IMR-90 (cell line): ENCODE measurements around the gene PPP1CA. TPM values are rescaled to one million over a fixed set of nuclear protein-coding genes. Genes with fewer than 3 reads are reported as not detected.

Experiments used
- ATAC-seq: fragments of 200-7000 bp; cut with Tn5 transposase; 2 replicates; pipeline ENCODE4 v1.9.1; 2020; ENCODE audit warnings: low read depth, mild to moderate bottlenecking, moderate library complexity
- BruUV-seq: library from RNA; stranded (reverse); fragments of 400-500 nt; replicated peaks from 2 replicates; lab custom pipeline; 2021; lab: Mats Ljungman, UMichigan
- CTCF ChIA-PET: fragments of 300-600 bp; formaldehyde crosslinking; extraction: SDS; loops from one replicate; lab custom pipeline; 2021; ENCODE audit warnings: antibody characterized with exemption; lab: Yijun Ruan, JAX
- POLR2A ChIA-PET: fragments of 300-600 bp; sonication (Branson Sonifier 250); formaldehyde crosslinking; loops from one replicate; lab custom pipeline; 2022; ENCODE audit warnings: antibody characterized with exemption; ENCODE audit not compliant: unreplicated experiment; lab: Charles Lee
- DNase-seq: peaks from one replicate; pipeline ENCODE4 v3.0.0; 2013
- H2AFZ ChIP-seq: replicated peaks from 2 replicates; pipeline ENCODE3; 2013; ENCODE audit warnings: low read length, mild to moderate bottlenecking; ENCODE audit not compliant: poor library complexity
- H2AK5ac ChIP-seq: 2 replicates; pipeline ENCODE4 v1.6.1; 2013; ENCODE audit warnings: low read depth, low read length, inconsistent platforms
- H2AK9ac ChIP-seq: replicated peaks from 2 replicates; pipeline ENCODE3; 2013; ENCODE audit warnings: mild to moderate bottlenecking, low read depth, low read length, moderate library complexity; ENCODE audit not compliant: poor library complexity
- H2BK120ac ChIP-seq: 2 replicates; pipeline ENCODE4 v1.6.1; 2013; ENCODE audit warnings: low read depth, low read length, inconsistent platforms
- H2BK15ac ChIP-seq: 3 replicates; pipeline ENCODE4 v1.6.1; 2013; ENCODE audit warnings: low read depth, low read length, inconsistent platforms
- H2BK20ac ChIP-seq: 2 replicates; pipeline ENCODE4 v1.6.1; 2013; ENCODE audit warnings: low read depth, mild to moderate bottlenecking, inconsistent platforms, low read length, moderate library complexity
- H2BK5ac ChIP-seq: 2 replicates; pipeline ENCODE4 v1.6.1; 2013; ENCODE audit warnings: mild to moderate bottlenecking, low read depth, low read length, inconsistent platforms; ENCODE audit not compliant: poor library complexity, severe bottlenecking
- H3K14ac ChIP-seq: replicated peaks from 2 replicates; pipeline ENCODE4 v1.6.1; 2013; ENCODE audit warnings: low read depth, low read length, inconsistent platforms
- H3K18ac ChIP-seq: 2 replicates; pipeline ENCODE4 v1.6.1; 2013; ENCODE audit warnings: low read depth, low read length, control low read depth
- H3K23ac ChIP-seq: 2 replicates; pipeline ENCODE4 v1.6.1; 2013; ENCODE audit warnings: low read depth, low read length, inconsistent platforms
- H3K27ac ChIP-seq: 2 replicates; pipeline ENCODE4 v1.5.1; 2013; ENCODE audit warnings: mild to moderate bottlenecking, control low read depth, low read length; ENCODE audit not compliant: insufficient read depth
- H3K27me3 ChIP-seq: 2 replicates; pipeline ENCODE4 v1.6.1; 2013; ENCODE audit warnings: low read length; ENCODE audit not compliant: control insufficient read depth, insufficient read depth
- H3K36me3 ChIP-seq: 2 replicates; pipeline ENCODE4 v1.6.1; 2013; ENCODE audit warnings: low read length, mixed read lengths; ENCODE audit not compliant: control insufficient read depth, insufficient read depth
- H3K4ac ChIP-seq: 2 replicates; pipeline ENCODE4 v1.6.1; 2013; ENCODE audit warnings: low read depth, low read length, inconsistent platforms
- H3K4me1 ChIP-seq: 2 replicates; pipeline ENCODE4 v1.6.1; 2013; ENCODE audit warnings: low read length, mixed read lengths; ENCODE audit not compliant: control insufficient read depth, insufficient read depth
- H3K4me2 ChIP-seq: 2 replicates; pipeline ENCODE4 v1.6.1; 2013; ENCODE audit warnings: low read depth, mild to moderate bottlenecking, control low read depth, low read length, moderate library complexity
- H3K4me3 ChIP-seq: 2 replicates; pipeline ENCODE4 v1.5.1; 2013; ENCODE audit warnings: low read depth, mild to moderate bottlenecking, control low read depth, low read length, moderate library complexity; ENCODE audit not compliant: insufficient read depth
- H3K56ac ChIP-seq: 2 replicates; pipeline ENCODE4 v1.6.1; 2013; ENCODE audit warnings: low read length, inconsistent platforms; ENCODE audit not compliant: insufficient read depth; ENCODE audit errors: extremely low read depth
- H3K79me1 ChIP-seq, 2 experiments: 2 replicates each; pipeline ENCODE4 v1.6.1; 2013; ENCODE audit warnings: low read length in 2 of 2, inconsistent platforms in 1 of 2, low read depth in 1 of 2
- H3K9ac ChIP-seq: 2 replicates; pipeline ENCODE4 v1.6.1; 2013; ENCODE audit warnings: low read depth, low read length, control low read depth
- H3K9me1 ChIP-seq: 2 replicates; pipeline ENCODE4 v1.6.1; 2013; ENCODE audit warnings: low read length, inconsistent platforms; ENCODE audit not compliant: insufficient read depth
- H3K9me3 ChIP-seq: 2 replicates; pipeline ENCODE4 v1.6.1; 2013; ENCODE audit warnings: low read length; ENCODE audit not compliant: control insufficient read depth, insufficient read depth
- H4K20me1 ChIP-seq: 2 replicates; pipeline ENCODE4 v1.6.1; 2013; ENCODE audit warnings: low read length, inconsistent platforms; ENCODE audit not compliant: insufficient read depth
- H4K5ac ChIP-seq: 2 replicates; pipeline ENCODE4 v1.6.1; 2013; ENCODE audit warnings: mild to moderate bottlenecking, low read depth, low read length, control low read depth
- H4K8ac ChIP-seq, 2 experiments: 2 replicates each; pipeline ENCODE4 v1.6.1; 2013; ENCODE audit warnings: low read depth in 2 of 2, low read length in 2 of 2, control low read depth in 1 of 2, inconsistent platforms in 1 of 2
- H4K91ac ChIP-seq: 2 replicates; pipeline ENCODE4 v1.6.1; 2013; ENCODE audit warnings: low read depth, low read length, inconsistent platforms; ENCODE audit not compliant: insufficient read depth
- BHLHE40 ChIP-seq: fragments of 150-350 bp; IDR thresholded peaks from 2 replicates; pipeline ENCODE4 v1.6.1; 2016; ENCODE audit warnings: mild to moderate bottlenecking, low read depth, low read length
- CEBPB ChIP-seq: IDR thresholded peaks from 2 replicates; pipeline ENCODE4 v1.6.1; 2012; ENCODE audit warnings: low read depth, low read length, improper control_type of control experiment
- CHD1 ChIP-seq: IDR thresholded peaks from 2 replicates; pipeline ENCODE4 v1.6.1; 2012; ENCODE audit warnings: low read depth, low read length, improper control_type of control experiment
- FOS ChIP-seq: fragments of 150-350 bp; IDR thresholded peaks from 2 replicates; pipeline ENCODE4 v1.6.1; 2016; ENCODE audit warnings: low read depth, low read length
- MAFK ChIP-seq: IDR thresholded peaks from 2 replicates; pipeline ENCODE4 v1.6.1; 2012; ENCODE audit warnings: low read depth, low read length, improper control_type of control experiment
- MAZ ChIP-seq: IDR thresholded peaks from 2 replicates; pipeline ENCODE4 v1.6.1; 2012; ENCODE audit warnings: low read depth, mild to moderate bottlenecking, low read length, improper control_type of control experiment, moderate library complexity, borderline replicate concordance
- MXI1 ChIP-seq: IDR thresholded peaks from 2 replicates; pipeline ENCODE4 v1.6.1; 2012; ENCODE audit warnings: low read depth, mild to moderate bottlenecking, low read length, moderate library complexity, borderline replicate concordance
- NFE2L2 ChIP-seq: fragments of 150-350 bp; IDR thresholded peaks from 2 replicates; pipeline ENCODE4 v1.6.1; 2016; ENCODE audit warnings: low read depth, mild to moderate bottlenecking, low read length
- POLR2A ChIP-seq: IDR thresholded peaks from 2 replicates; pipeline ENCODE4 v1.6.1; 2012; ENCODE audit warnings: mild to moderate bottlenecking, low read depth, low read length
- RAD21 ChIP-seq: IDR thresholded peaks from 2 replicates; pipeline ENCODE4 v1.6.1; 2012; ENCODE audit warnings: low read length, improper control_type of control experiment
- RCOR1 ChIP-seq: IDR thresholded peaks from 2 replicates; pipeline ENCODE4 v1.6.1; 2012; ENCODE audit warnings: mild to moderate bottlenecking, low read length, improper control_type of control experiment; ENCODE audit not compliant: insufficient replicate concordance
- RFX5 ChIP-seq: IDR thresholded peaks from 2 replicates; pipeline ENCODE4 v1.8.0; 2012; ENCODE audit warnings: low read depth, mild to moderate bottlenecking, low read length, moderate library complexity
- SMC3 ChIP-seq: fragments of 150-350 bp; IDR thresholded peaks from 2 replicates; pipeline ENCODE4 v1.6.1; 2016; ENCODE audit warnings: low read depth, mild to moderate bottlenecking, antibody characterized with exemption, low read length, moderate library complexity
- WGBS, 2 experiments: methylation state at CpG; one replicate each; pipeline versions ENCODE4 v1.1.5 to v1.1.7; 2013; ENCODE audit warnings: missing lambda C conversion rate in 2 of 2; ENCODE audit not compliant: insufficient read length in 1 of 2; ENCODE audit errors: extremely low coverage in 2 of 2; 5-methylcytosine and 5-hydroxymethylcytosine counted together
- dilution Hi-C: fragments of 300-500 bp; cut with HindIII; formaldehyde crosslinking; loops from one replicate; pipeline ENCODE4 v1.14.3; 2018; ENCODE audit warnings: low sequenced_read_pairs; ENCODE audit not compliant: unreplicated experiment
- in situ Hi-C: fragments of 300-500 bp; cut with MboI; formaldehyde crosslinking; loops from 3 replicates; pipeline ENCODE4 v1.14.3; 2019; ENCODE audit warnings: low sequenced_read_pairs, inconsistent platforms, mixed read lengths
- intact Hi-C: fragments of 100-400 bp; cut with micrococcal nuclease; formaldehyde crosslinking; loops from 2 replicates; pipeline ENCODE4 v1.10.0; 2022
- polyA plus RNA-seq, 3 experiments: library from polyadenylated mRNA; depleted of rRNA; stranded (reverse); fragments of >200 nt; gene quantifications; 2 replicates each; pipeline ENCODE4 v1.2.3, GENCODE V29; 2012; ENCODE audit warnings: low replicate concordance in 1 of 3
- total RNA-seq: library from RNA; depleted of rRNA; stranded (reverse); fragments of >200 nt; gene quantifications from 2 replicates; pipeline ENCODE4 v1.2.3, GENCODE V29; 2012
- TF ChIP-seq, protein P1 (sequence below): fragments of 150-350 bp; IDR thresholded peaks from 2 replicates; pipeline ENCODE4 v1.6.1; 2016; ENCODE audit warnings: low read depth, mild to moderate bottlenecking, low read length, moderate library complexity, borderline replicate concordance
- TF ChIP-seq, protein P2 (sequence below): conservative IDR thresholded peaks from 2 replicates; pipeline ENCODE4 v1.5.1; 2012; ENCODE audit warnings: mild to moderate bottlenecking, low read depth, low read length, improper control_type of control experiment
- TF ChIP-seq, protein P3 (sequence below): fragments of 150-350 bp; IDR thresholded peaks from 2 replicates; pipeline ENCODE4 v1.6.1; 2017; ENCODE audit warnings: mild to moderate bottlenecking, antibody characterized with exemption, low read length, low read depth

Gene PPP1CA
- total and polyA plus RNA-seq, 2 of the 4 experiments (the other 2 are of a cell fraction): 228 to 313 TPM

DNA sequence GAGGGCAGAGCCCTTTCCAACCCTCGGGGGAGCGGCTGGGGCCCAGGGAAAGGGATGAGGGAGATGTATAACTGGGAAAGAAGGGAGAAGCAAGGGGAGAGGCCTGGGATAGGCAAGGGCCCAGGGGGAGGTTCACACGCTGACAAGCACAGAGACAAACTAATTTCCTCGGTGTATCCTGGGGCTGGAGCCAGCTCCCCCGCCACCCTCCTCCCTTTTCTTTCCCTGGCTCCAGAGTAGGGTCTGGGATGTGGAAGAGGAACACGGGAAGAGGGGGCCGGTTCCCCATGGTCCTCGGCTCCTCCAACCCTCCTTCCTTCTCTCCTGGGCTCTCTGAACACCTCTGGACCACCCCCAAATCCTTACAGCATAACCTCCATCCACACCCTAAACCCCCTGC lies 35.1 kb downstream of the PPP1CA start:
- Histone ChIP-seq H3K36me3 (peaks cover 26% of the 10 kb centered on the region), H3K18ac (peak overlapping the region; percentile 50), H3K9me3 (no peaks in the 10 kb centered on the region), H3K14ac (peak overlapping the region; percentile 60), H3K4me3 (no peak overlapping the region), H4K91ac (peak overlapping the region; percentile 81), H3K27ac (peak overlapping the region; percentile 80), H3K79me1 (peaks cover 5 to 74% of the 10 kb centered on the region in 2 experiments; a peak in 3 of 4 replicates), H2AK5ac (peak overlapping the region; percentile 79; the same call in 1 of the 2 replicates), H3K27me3 (no peaks in the 10 kb centered on the region), H2BK15ac (peak overlapping the region; percentile 29; the same call in 1 of the 3 replicates), H2AFZ (peak overlapping the region; percentile 4), H3K23ac (peak overlapping the region; percentile 22; the same call in 1 of the 2 replicates), H3K9me1 (peaks cover 46% of the 10 kb centered on the region), H2AK9ac (peak overlapping the region; percentile 80), H3K4me1 (peaks cover 48% of the 10 kb centered on the region), H4K8ac (peak overlapping the region; percentile 0 to 71; a peak in 2 of 4 replicates), H3K4me2 (peak overlapping the region; percentile 56), H3K9ac (peak overlapping the region; percentile 20), H3K56ac (no peak overlapping the region), H2BK5ac (peak overlapping the region; percentile 47), H2BK120ac (peak overlapping the region; percentile 73), H4K20me1 (peaks cover 62% of the 10 kb centered on the region), H3K4ac (peak overlapping the region; percentile 87), H2BK20ac (0 out of 2 replicates have a peak overlapping the region, but pooled peaks have one; percentile 26), H4K5ac (peak overlapping the region; percentile 81)
- POLR2A ChIA-PET: no interaction called here
- TF ChIP-seq BHLHE40 (no peak), SMC3 (no peak), MXI1 (no peak), CHD1 (no peak), FOS (no peak), RFX5 (no peak), RCOR1 (no peak), MAFK (no peak), CEBPB (no peak), NFE2L2 (no peak), RAD21 (no peak), MAZ (no peak), POLR2A (no peak)
- TF ChIP-seq, protein P1, sequence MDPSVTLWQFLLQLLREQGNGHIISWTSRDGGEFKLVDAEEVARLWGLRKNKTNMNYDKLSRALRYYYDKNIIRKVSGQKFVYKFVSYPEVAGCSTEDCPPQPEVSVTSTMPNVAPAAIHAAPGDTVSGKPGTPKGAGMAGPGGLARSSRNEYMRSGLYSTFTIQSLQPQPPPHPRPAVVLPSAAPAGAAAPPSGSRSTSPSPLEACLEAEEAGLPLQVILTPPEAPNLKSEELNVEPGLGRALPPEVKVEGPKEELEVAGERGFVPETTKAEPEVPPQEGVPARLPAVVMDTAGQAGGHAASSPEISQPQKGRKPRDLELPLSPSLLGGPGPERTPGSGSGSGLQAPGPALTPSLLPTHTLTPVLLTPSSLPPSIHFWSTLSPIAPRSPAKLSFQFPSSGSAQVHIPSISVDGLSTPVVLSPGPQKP: no peak
- TF ChIP-seq, protein P2, sequence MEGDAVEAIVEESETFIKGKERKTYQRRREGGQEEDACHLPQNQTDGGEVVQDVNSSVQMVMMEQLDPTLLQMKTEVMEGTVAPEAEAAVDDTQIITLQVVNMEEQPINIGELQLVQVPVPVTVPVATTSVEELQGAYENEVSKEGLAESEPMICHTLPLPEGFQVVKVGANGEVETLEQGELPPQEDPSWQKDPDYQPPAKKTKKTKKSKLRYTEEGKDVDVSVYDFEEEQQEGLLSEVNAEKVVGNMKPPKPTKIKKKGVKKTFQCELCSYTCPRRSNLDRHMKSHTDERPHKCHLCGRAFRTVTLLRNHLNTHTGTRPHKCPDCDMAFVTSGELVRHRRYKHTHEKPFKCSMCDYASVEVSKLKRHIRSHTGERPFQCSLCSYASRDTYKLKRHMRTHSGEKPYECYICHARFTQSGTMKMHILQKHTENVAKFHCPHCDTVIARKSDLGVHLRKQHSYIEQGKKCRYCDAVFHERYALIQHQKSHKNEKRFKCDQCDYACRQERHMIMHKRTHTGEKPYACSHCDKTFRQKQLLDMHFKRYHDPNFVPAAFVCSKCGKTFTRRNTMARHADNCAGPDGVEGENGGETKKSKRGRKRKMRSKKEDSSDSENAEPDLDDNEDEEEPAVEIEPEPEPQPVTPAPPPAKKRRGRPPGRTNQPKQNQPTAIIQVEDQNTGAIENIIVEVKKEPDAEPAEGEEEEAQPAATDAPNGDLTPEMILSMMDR: no peak
- TF ChIP-seq, protein P3, sequence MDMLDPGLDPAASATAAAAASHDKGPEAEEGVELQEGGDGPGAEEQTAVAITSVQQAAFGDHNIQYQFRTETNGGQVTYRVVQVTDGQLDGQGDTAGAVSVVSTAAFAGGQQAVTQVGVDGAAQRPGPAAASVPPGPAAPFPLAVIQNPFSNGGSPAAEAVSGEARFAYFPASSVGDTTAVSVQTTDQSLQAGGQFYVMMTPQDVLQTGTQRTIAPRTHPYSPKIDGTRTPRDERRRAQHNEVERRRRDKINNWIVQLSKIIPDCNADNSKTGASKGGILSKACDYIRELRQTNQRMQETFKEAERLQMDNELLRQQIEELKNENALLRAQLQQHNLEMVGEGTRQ: no peak
- DNase-seq (no peak), ATAC-seq (peak; percentile 15)
- no TSS peak for BruUV-seq
- intact Hi-C loops: no loop called here
- WGBS, 2 experiments: no CpG with 5 or more reads among the region's 8 CpGs
- dilution Hi-C loops: no loop called here
- CTCF ChIA-PET: no interaction called here
- in situ Hi-C loops: no loop called here
